ENCODE data around the gene KIF20B. TPM values are rescaled to one million over a fixed set of nuclear protein-coding genes. Genes with fewer than 3 reads are reported as not detected.

Gene KIF20B
- total and polyA plus RNA-seq, 10 donors, result 2.4 to 14.6 (median 8.6) TPM

- no peaks in the 10 kb centered on the region for H3K27me3 ChIP-seq (replicated peaks in 1 of 7)
- no peak overlapping the region for H3K4me3 ChIP-seq
- no peaks in the 10 kb centered on the region for H3K9me3 ChIP-seq
- WGBS, 5 donors, result 80 to 95% (median 87%) methylated on average over 2 of the region's 2 CpGs
- no peak for DNase-seq
- no peaks in the 10 kb centered on the region for H3K36me3 ChIP-seq
- TF ChIP-seq POLR2A (IDR thresholded peaks at IDR 0.05) (no peak), POLR2AphosphoS5 (IDR thresholded peaks at IDR 0.05) (no peak), CTCF (IDR thresholded peaks at IDR 0.05 in 8 of 11, conservative IDR thresholded peaks at IDR 0.05 in 3 of 11) (no peak)
- no peak overlapping the region for H3K27ac ChIP-seq
- intact Hi-C loops (cut with DNase I; ENCODE audit: low total_unique reads), result no loop called here
- H3K4me1 ChIP-seq, result no peaks in the 10 kb centered on the region
Observed at GRCh38 chr10:89662596-89662995, 38.8 kb upstream of the KIF20B start.

- H3K9me3 ChIP-seq, result no peaks in the 10 kb centered on the region
- no peak overlapping the region for H3K4me3 ChIP-seq
- no peak for DNase-seq
- intact Hi-C loops (cut with DNase I; ENCODE audit: low total_unique reads), result no loop called here
- H3K36me3 ChIP-seq, result no peaks in the 10 kb centered on the region
- WGBS, 5 donors, result 69 to 77% (median 71%) methylated on average over 3 of the region's 3 CpGs
- H3K27me3 ChIP-seq (replicated peaks in 1 of 7), result no peaks in the 10 kb centered on the region
- TF ChIP-seq POLR2A (IDR thresholded peaks at IDR 0.05) (no peak), POLR2AphosphoS5 (IDR thresholded peaks at IDR 0.05) (no peak), CTCF (IDR thresholded peaks at IDR 0.05 in 8 of 11, conservative IDR thresholded peaks at IDR 0.05 in 3 of 11) (no peak)
- no peaks in the 10 kb centered on the region for H3K4me1 ChIP-seq
- H3K27ac ChIP-seq, result no peak overlapping the region
Observed at GRCh38 chr10:89663144-89663543, 38.2 kb upstream of the KIF20B start.

- Histone ChIP-seq H3K9me3 (no peaks in the 10 kb centered on the region), H3K27me3 (replicated peaks in 1 of 7) (no peaks in the 10 kb centered on the region), H3K4me1 (no peaks in the 10 kb centered on the region), H3K27ac (no peak overlapping the region), H3K4me3 (no peak overlapping the region), H3K36me3 (no peaks in the 10 kb centered on the region)
- DNase-seq, result no peak
- TF ChIP-seq CTCF (IDR thresholded peaks at IDR 0.05 in 8 of 11, conservative IDR thresholded peaks at IDR 0.05 in 3 of 11), result no peak
- TF ChIP-seq POLR2AphosphoS5 (IDR thresholded peaks at IDR 0.05), result no peak
- TF ChIP-seq POLR2A (IDR thresholded peaks at IDR 0.05), result no peak
- intact Hi-C loops (cut with DNase I; ENCODE audit: low total_unique reads), result no loop called here
- 66 to 84% (median 75%) methylated on average over 3 of the region's 3 CpGs for WGBS, 5 donors
Observed at GRCh38 chr10:89664203-89664602, 37.2 kb upstream of the KIF20B start.

GRCh38 chr10:89665302-89665701 lies 36.1 kb upstream of the KIF20B start:
- no peaks in the 10 kb centered on the region for H3K9me3 ChIP-seq
- WGBS, 5 donors, result 79 to 92% (median 89%) methylated on average over 2 of the region's 2 CpGs
- no peak for DNase-seq

More at GRCh38 chr10:89665302-89665701, 36.1 kb upstream of the KIF20B start:
- intact Hi-C loops (cut with DNase I; ENCODE audit: low total_unique reads), result no loop called here
- no peaks in the 10 kb centered on the region for H3K36me3 ChIP-seq
- no peaks in the 10 kb centered on the region for H3K4me1 ChIP-seq
- no peak overlapping the region for H3K27ac ChIP-seq
- H3K27me3 ChIP-seq (replicated peaks in 1 of 7), result no peaks in the 10 kb centered on the region
- no peak for TF ChIP-seq POLR2AphosphoS5 (IDR thresholded peaks at IDR 0.05)
- TF ChIP-seq POLR2A (IDR thresholded peaks at IDR 0.05), result no peak
- no peak for TF ChIP-seq CTCF (IDR thresholded peaks at IDR 0.05 in 8 of 11, conservative IDR thresholded peaks at IDR 0.05 in 3 of 11)
- H3K4me3 ChIP-seq, result no peak overlapping the region

Data from spleen (tissue), 11 donors.